K562 (cell line): ENCODE data around the gene HRH3. TPM values are rescaled to one million over a fixed set of nuclear protein-coding genes. Genes with fewer than 3 reads are reported as not detected.

Source experiments
- ATAC-seq: fragments of 200-7000 bp; cut with Tn5 transposase; 3 replicates; pipeline ENCODE4 v1.9.1; 2020; ENCODE audit warnings: moderate library complexity
- BruUV-seq: library from RNA; stranded (reverse); fragments of 400-500 nt; replicated peaks from 2 replicates; lab custom pipeline; 2021; lab: Mats Ljungman, UMichigan
- CTCF ChIA-PET: fragments of 300-600 bp; formaldehyde crosslinking; extraction: SDS; loops from one replicate; lab custom pipeline; 2021; ENCODE audit warnings: low intra/inter-chr PET ratio; lab: Yijun Ruan, JAX
- POLR2A ChIA-PET: fragments of 300-600, 350-650 bp; sonication (Branson Sonifier 250); formaldehyde crosslinking; extraction: SDS; loops from one replicate; lab custom pipeline; 2021; ENCODE audit warnings: antibody characterized with exemption, inconsistent platforms; lab: Yijun Ruan, JAX
- DNase-seq, 4 experiments: peaks; one replicate each; pipeline versions ENCODE4 v3.0.0 to v3.0.0-alpha.2; 2011 to 2018; ENCODE audit warnings: low spot score in 3 of 4, mixed read lengths in 3 of 4; ENCODE audit errors: extremely low read depth in 1 of 4
- FAIRE-seq: peaks from 2 replicates; lab custom pipeline; 2011; peaks lifted over from hg19 to GRCh38; lab: Jason Lieb, UNC
- H2AFZ ChIP-seq: 2 replicates; pipeline ENCODE4 v1.6.0; 2011; ENCODE audit warnings: low read depth, low read length, control low read depth, inconsistent platforms
- H3K27ac ChIP-seq: fragments of 200-600 bp; 3 replicates; pipeline ENCODE4 v1.8.0; 2011; ENCODE audit warnings: low read depth, mild to moderate bottlenecking, control low read depth, inconsistent platforms, low read length, moderate library complexity, mixed read lengths; ENCODE audit errors: extremely low read depth
- H3K27me3 ChIP-seq, 2 experiments: fragments of 300-600 bp in 1 of 2; 2 replicates in 1 of 2; 3 replicates in 1 of 2; pipeline versions ENCODE4 v1.6.0 to v1.8.0; 2011; ENCODE audit warnings: inconsistent platforms in 2 of 2, low read length in 2 of 2, mild to moderate bottlenecking in 1 of 2, mixed read lengths in 1 of 2, moderate library complexity in 1 of 2; ENCODE audit not compliant: control insufficient read depth in 2 of 2, insufficient read depth in 2 of 2
- H3K36me3 ChIP-seq: fragments of 300-600 bp; 3 replicates; pipeline ENCODE4 v1.8.0; 2011; ENCODE audit warnings: mild to moderate bottlenecking, low read length, inconsistent platforms; ENCODE audit not compliant: control insufficient read depth, insufficient read depth
- H3K4me1 ChIP-seq, 2 experiments: fragments of 200-600 bp in 1 of 2; replicated peaks in 1 of 2; 2 replicates in 1 of 2; 3 replicates in 1 of 2; pipeline versions ENCODE4 v1.5.1 to v1.8.0; 2011; ENCODE audit warnings: inconsistent platforms in 2 of 2, low read length in 2 of 2, mild to moderate bottlenecking in 1 of 2, mixed read lengths in 1 of 2, moderate library complexity in 1 of 2; ENCODE audit not compliant: control insufficient read depth in 2 of 2, insufficient read depth in 2 of 2
- H3K4me2 ChIP-seq: 2 replicates; pipeline ENCODE4 v1.6.1; 2011; ENCODE audit warnings: low read length, control low read depth, inconsistent platforms, mixed read lengths; ENCODE audit not compliant: insufficient read depth
- H3K4me3 ChIP-seq: fragments of 200-600 bp; sonication (generic), shearing (Covaris generic); 2 replicates; pipeline ENCODE4 v1.5.1; 2016; ENCODE audit warnings: control low read depth, inconsistent platforms
- H3K79me2 ChIP-seq: fragments of 200-600 bp; 3 replicates; pipeline ENCODE4 v1.8.0; 2011; ENCODE audit warnings: low read length, inconsistent platforms; ENCODE audit not compliant: control insufficient read depth, insufficient read depth
- H3K9ac ChIP-seq, 2 experiments: 2 replicates each; pipeline versions ENCODE4 v1.6.0 to v1.6.1; 2011; ENCODE audit warnings: low read depth in 2 of 2, low read length in 2 of 2, control low read depth in 1 of 2, inconsistent platforms in 1 of 2, mild to moderate bottlenecking in 1 of 2, mixed read lengths in 1 of 2; ENCODE audit not compliant: insufficient read depth in 1 of 2
- H3K9me1 ChIP-seq: one replicate; pipeline ENCODE4 v1.6.0; 2011; ENCODE audit warnings: inconsistent platforms, mild to moderate bottlenecking, low read length, moderate library complexity; ENCODE audit not compliant: control insufficient read depth, insufficient read depth
- H3K9me3 ChIP-seq: replicated peaks from 2 replicates; pipeline ENCODE4 v1.5.1; 2011; ENCODE audit warnings: low read depth, low read length, inconsistent platforms; ENCODE audit not compliant: control insufficient read depth, insufficient read depth
- H4K20me1 ChIP-seq: replicated peaks from 2 replicates; pipeline ENCODE4 v1.6.1; 2011; ENCODE audit warnings: low read length, inconsistent platforms, mixed read lengths; ENCODE audit not compliant: control insufficient read depth, insufficient read depth
- C11orf30 ChIP-seq: fragments of 450-650 bp; IDR thresholded peaks from 2 replicates; pipeline ENCODE4 v1.6.1; 2016; ENCODE audit warnings: low read depth, mild to moderate bottlenecking
- LARP7 ChIP-seq: fragments of 450-650 bp; IDR thresholded peaks from 2 replicates; pipeline ENCODE4 v1.6.1; 2016
- MAFF ChIP-seq: IDR thresholded peaks from 2 replicates; pipeline ENCODE4 v1.6.1; 2012; ENCODE audit warnings: low read length, improper control_type of control experiment
- MAFG ChIP-seq: fragments of 450-650 bp; conservative IDR thresholded peaks from 2 replicates; pipeline ENCODE4 v1.6.1; 2016; ENCODE audit warnings: missing genetic modification characterization, missing compliant biosample characterization
- SIX5 ChIP-seq, 2 experiments: IDR thresholded peaks; 2 replicates each; pipeline ENCODE4 v1.6.1; 2011; ENCODE audit warnings: low read length in 2 of 2, borderline replicate concordance in 1 of 2, low read depth in 1 of 2, mild to moderate bottlenecking in 1 of 2, moderate library complexity in 1 of 2; ENCODE audit not compliant: insufficient read depth in 1 of 2
- ZNF316 ChIP-seq: fragments of 450-650 bp; IDR thresholded peaks from 2 replicates; pipeline ENCODE4 v1.6.1; 2016
- ZNF589 ChIP-seq: fragments of 200-800 bp; sonication (Bioruptor generic); IDR thresholded peaks from 2 replicates; pipeline ENCODE4 v1.6.1; 2016; ENCODE audit warnings: low read depth, missing genetic modification characterization, missing compliant biosample characterization
- WGBS: fragments of 100-300 bp; shearing (Covaris generic); methylation state at CpG from one replicate; pipeline ENCODE4 v1.1.6; 2016; ENCODE audit warnings: low coverage, mixed read lengths; ENCODE audit not compliant: insufficient coverage; ENCODE audit errors: missing lambda C conversion rate; 5-methylcytosine and 5-hydroxymethylcytosine counted together
- in situ Hi-C: fragments of 300-500 bp; cut with MboI; formaldehyde crosslinking; loops from 4 replicates; pipeline ENCODE4 v1.15.0; 2018; ENCODE audit warnings: inconsistent platforms, mixed read lengths
- intact Hi-C: fragments of 100-400 bp; cut with micrococcal nuclease; formaldehyde crosslinking; loops from 2 replicates; pipeline ENCODE4 v1.14.2; 2022
- polyA plus RNA-seq, 8 experiments: library from polyadenylated mRNA; depleted of rRNA in 4 of 8; stranded (reverse) in 5 of 8; unstranded in 3 of 8; fragments of >200 nt; fragmentation: Nextera tagmentation in 2 of 8; fragmentation: Illumina TruSeq in 1 of 8; extraction: Ambion mirVana in 2 of 8; extraction: Trizol in 1 of 8; gene quantifications; 2 replicates each; pipeline versions ENCODE4 v1.2.1 to v1.2.3, GENCODE V29; 2011 to 2014; ENCODE audit warnings: inconsistent platforms in 1 of 8, missing spikeins in 1 of 8
- total RNA-seq, 7 experiments: library from RNA; depleted of rRNA in 6 of 7; stranded (reverse); fragments of >200 nt in 6 of 7; fragmentation: Illumina TruSeq in 2 of 7; extraction: Trizol in 2 of 7; gene quantifications; 2 replicates each; pipeline versions ENCODE4 v1.2.1 to v1.2.3, GENCODE V29; 2011 to 2021; ENCODE audit warnings: low replicate concordance in 1 of 7

The HRH3 gene
- total and polyA plus RNA-seq, 9 of the 15 experiments (the other 6 are each of a cell fraction or from before 2014, with no cell fraction given) = not detected

GRCh38 chr20:62181808-62182207, 38.3 kb downstream of the HRH3 start:
- ATAC-seq (no peak), FAIRE-seq (no peak), DNase-seq (no peak)
- Histone ChIP-seq H3K9ac (peak overlapping the region in 1 of 2 experiments; percentile 99; a peak in 2 of 4 replicates), H3K9me1 (no peaks in the 10 kb centered on the region), H3K27ac (peak overlapping the region; percentile 96), H3K79me2 (peaks cover 47% of the 10 kb centered on the region), H2AFZ (peak overlapping the region; percentile 82; the same call in 1 of the 2 replicates), H3K4me2 (peak overlapping the region; percentile 92), H3K4me3 (peak overlapping the region; percentile 98), H4K20me1 (no peaks in the 10 kb centered on the region), H3K9me3 (no peaks in the 10 kb centered on the region), H3K27me3 (no peaks in the 10 kb centered on the region), H3K36me3 (peaks cover 40% of the 10 kb centered on the region; the same call in 2 of the 3 replicates), H3K4me1 (peaks cover 6 to 20% of the 10 kb centered on the region in 2 experiments)
- 0 out of 2 replicates have a peak, but pooled peaks have one; percentile 29 for TF ChIP-seq ZNF589 (CRISPR knock-in tag)
- peak; percentile 83 for TF ChIP-seq ZNF316
- TF ChIP-seq MAFG (tag) = 0 out of 2 replicates have a peak, but pooled peaks have one; percentile 10
- 0 out of 2 replicates have a peak, but pooled peaks have one; percentile 14 for TF ChIP-seq MAFF
- TF ChIP-seq C11orf30 = peak; percentile 57; the same call in 1 of the 2 replicates
- no peak for TF ChIP-seq LARP7
- TF ChIP-seq SIX5 (IDR thresholded peaks at IDR 0.05; ENCODE audit: borderline replicate concordance in 1 of 2, insufficient read depth in 1 of 2, low read depth in 1 of 2, low read length in 2 of 2) = no peak
- ChIA-PET POLR2A (interaction anchor here (0.6 to 1.6 kb wide), 3 partner anchors 20 to 553 kb away, joined by 3 to 4 read pairs (median 3); no protein-coding TSS in a partner anchor), CTCF (no interaction called here)
- intact Hi-C loops (no loop called here), in situ Hi-C loops (no loop called here)
- 57% methylated on average over 2 of the region's 2 CpGs for WGBS
- no TSS peak for BruUV-seq
